HG03097 (cell line): ENCODE data around the gene KIRREL3.

ENCODE experiments used
- ATAC-seq: cut with Tn5 transposase; IDR thresholded peaks from one replicate; pipeline ENCODE4 v1.9.1; 2021; ENCODE audit not compliant: unreplicated experiment, low FRiP score

The KIRREL3 gene

DNA sequence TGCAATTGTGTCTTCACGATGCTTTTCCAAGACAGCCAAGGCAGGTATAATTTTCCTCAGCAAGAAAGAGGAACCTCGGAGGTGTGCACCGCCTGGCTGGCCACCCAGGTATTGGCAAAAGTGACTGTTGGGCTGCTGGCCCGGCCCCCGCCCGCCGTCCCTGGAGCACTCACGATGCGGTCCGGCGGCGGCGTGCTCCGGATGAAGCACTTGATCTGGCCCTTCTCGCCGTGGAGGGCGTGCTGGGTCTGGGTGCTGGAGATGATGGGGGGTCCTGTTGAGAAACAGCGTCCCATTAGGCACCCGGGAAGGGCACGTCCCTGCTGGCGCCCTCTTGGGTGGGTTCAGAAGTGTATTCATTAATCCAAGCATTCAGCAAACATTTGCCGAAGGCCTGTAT, 560.3 kb downstream of the KIRREL3 start:
- no peak for ATAC-seq

DNA sequence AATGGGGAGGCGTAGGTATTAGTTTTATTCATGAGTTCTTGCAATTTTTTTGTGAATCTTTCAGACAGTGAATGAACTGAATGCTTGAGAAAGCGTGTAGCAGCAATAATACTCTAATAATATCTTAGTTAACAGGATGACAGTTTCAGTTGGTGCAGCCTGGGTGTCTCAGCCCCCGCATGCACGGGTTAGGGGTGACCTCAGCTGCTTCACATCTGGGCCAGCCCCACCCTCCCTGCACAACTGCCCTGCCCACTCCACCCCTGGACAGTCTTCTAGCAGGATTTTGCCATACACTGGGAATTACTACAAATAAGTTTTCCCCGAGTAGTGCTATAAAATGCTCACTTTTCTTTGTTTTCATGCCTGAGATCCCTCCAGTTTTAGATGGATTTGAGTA, 561.9 kb downstream of the KIRREL3 start:
- ATAC-seq: no peak

DNA sequence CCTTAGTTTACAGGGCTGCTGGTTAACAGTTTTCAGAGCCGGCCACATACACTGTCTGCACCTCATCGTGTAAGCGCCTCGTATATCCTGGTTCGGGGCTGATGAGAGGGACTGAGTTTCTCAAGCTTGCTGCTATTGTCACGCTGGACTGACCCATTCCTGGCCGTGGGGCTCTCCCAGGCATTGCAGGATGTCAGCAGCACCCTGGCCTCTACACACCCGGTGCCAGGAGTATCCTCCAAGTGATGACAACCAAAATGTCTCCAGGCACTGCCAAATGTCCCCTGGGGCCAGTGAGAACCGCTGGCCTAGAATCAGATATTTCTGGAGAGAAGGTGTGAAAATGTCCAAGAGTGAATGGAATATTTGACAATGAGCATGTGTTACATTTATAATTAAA, 562.3 kb downstream of the KIRREL3 start:
- no peak for ATAC-seq

DNA sequence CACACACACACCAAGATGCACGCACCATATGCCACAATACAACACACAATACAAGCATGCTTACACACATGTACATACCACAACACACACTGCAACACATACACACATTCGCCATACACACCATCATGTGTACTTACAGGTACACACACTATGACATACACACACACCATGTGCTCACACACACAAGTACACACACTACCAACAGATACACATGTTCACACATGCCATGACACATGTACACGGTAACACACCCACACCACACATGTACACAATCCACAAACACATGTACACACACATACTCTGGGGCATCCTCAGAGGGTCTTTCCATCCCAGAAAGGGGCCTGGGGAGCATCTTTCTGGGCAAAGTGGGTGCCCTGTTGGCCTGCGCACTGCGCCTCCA, 562.8 kb downstream of the KIRREL3 start:
- no peak for ATAC-seq

DNA sequence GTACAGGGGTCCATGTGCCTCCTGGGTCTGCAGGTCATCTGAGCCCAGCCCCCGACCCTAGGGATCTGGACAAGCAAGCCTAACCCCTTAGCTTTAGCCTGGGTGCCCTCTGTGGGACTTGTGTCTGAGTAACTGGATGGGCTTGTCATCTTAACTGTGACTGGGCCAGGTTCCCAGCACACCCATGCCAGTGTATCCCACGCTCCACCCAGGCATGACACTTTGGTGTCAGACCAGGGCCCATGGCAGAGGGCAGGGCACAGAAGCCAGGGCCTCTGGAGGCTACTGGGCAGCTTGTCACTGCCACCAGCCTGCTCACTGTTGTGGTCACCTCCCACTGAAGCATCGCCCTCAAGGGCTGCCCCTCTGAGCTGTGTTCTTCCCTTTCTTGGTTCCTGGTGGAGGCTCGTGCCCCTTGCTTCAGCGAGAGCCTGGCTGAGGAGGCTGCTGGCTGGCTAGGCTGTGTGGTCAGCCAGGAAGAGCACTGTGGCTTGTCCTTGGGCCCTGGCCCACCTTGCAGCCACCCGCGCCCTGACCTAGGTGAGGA, 564.3 kb downstream of the KIRREL3 start:
- ATAC-seq: no peak

DNA sequence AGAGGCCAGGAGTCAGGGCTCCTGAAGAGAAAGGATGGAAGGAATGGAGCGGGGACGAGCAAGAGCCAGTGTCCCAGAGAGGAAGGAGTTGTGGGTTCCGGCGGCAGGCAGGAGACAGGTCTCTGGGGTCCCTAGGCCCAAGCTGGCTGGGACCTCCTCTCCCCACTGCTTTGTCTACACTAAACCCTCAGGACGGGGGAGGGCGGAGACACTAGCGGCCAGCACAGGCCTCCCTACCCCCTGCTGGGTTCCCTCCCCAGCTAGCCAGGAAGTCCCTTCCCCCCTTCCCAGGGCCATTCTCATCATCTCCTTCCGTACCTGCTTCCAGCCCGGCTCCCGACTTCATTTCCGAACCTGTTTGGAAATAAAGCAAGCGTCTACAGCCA, 565.6 kb downstream of the KIRREL3 start:
- ATAC-seq: no peak

DNA sequence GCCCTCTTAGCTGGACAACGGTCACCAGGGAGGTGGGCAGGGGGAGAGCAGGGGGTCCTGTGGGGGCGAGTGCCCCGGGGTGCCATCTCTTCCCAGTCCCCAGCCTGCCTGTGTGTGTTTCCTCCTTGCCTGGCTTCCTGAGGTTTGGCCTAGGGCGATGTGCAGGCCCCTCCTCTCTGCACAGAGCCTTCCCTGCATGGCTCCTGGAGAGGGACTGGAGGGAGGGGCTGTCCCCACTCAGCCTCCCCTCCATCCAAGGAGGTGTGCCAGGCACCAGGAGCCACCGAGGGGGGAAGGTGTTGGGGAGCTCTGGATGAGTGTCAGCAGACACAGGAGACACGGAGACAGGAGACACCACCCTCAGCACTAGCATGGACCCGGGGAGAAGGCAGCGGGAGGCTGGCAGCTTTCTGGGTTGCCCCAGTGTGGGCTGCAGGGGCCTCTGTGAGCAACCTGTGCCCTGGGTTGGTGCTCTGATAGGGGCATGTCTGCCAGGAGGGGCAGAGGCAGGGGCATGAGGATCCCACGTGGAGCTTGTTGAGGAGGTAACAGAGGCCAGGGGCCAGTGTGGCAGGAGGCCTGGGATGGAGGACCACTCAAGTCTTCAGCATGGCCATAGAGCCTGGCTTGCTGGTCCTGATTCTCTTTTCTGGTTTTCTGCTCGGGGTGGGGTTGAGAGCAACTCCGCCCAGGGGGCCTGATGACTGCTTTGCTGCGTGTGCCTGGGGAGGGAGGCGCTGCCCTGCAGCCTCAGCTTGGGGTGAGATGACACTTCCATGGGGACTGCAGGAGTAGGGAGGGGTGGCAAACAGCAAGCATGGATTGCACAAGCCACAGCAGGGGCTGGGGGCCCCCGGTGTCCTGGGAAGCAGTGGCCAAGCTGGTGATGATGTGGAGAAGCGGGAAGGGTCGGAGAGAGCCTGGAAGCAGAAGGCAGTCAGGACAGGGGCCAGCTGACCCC, 566.3 kb downstream of the KIRREL3 start:
- ATAC-seq: no peak

DNA sequence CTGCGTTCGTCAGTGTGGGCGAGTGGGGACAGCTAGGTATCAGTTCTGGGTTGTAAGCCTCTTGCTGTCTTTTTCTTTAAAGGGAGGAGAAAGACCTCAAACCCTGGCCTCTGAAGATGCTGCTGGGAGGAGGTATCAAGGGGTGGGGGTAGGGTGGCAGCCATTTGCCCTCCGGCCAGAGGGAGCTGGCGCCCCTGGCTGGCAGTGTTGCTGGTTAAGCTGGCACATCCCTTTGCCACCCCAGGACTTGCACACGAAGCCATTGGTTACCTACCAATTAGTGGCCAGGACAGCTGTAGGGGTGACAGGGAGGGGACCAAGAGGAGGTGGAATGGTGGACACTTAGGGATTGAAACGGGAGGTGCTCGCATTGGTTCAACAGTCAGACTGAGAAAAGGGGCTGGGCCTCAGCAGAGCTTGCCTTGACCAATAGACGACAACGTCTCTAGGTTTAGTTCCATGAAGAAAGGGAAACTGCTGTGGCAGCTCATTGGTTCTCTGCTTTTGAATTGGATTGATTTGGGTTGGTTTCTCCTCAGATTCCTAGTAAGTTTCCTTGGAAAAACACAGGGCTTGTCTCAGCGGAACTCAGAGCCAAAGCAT, 567.2 kb downstream of the KIRREL3 start:
- no peak for ATAC-seq

DNA sequence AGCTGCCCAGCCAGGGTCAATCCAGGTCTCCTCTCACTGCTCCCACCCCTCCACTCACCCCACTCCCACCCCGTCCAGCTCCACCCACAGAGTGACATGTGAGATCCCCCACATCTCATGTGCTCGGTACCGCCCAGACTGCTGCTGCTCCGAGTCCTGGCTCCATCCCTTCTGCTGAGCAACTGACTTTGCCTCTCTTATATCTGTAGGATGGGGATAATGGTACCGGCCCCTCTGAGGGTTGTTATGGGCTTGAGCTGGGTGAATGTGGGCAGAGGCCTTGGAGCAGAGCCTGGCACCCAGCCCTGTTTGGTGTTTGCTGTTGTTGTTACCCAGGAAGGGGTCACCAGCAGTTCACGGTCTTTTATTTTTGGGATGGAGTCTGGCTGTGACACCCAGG, 568.0 kb downstream of the KIRREL3 start:
- ATAC-seq: no peak

DNA sequence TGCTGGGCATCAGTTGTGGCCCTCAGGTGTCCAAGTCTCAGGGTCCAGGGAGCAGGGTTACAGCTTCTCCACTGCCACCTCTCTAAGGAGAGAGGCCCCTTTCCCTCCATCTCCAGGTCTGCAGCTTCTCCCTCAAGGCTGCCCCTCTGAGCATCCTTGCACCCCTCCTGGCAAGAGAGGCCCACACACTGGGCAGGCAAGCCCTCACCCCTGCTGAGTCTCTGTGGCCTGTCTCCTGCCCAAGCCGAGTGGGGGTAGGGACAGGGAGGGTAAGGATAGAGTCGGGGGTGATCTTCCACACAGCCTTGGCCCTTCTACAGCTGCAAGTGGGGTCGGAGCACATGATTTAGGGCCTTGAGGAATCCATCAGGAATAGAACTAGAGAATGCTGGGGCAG, 568.5 kb downstream of the KIRREL3 start:
- ATAC-seq: no peak

DNA sequence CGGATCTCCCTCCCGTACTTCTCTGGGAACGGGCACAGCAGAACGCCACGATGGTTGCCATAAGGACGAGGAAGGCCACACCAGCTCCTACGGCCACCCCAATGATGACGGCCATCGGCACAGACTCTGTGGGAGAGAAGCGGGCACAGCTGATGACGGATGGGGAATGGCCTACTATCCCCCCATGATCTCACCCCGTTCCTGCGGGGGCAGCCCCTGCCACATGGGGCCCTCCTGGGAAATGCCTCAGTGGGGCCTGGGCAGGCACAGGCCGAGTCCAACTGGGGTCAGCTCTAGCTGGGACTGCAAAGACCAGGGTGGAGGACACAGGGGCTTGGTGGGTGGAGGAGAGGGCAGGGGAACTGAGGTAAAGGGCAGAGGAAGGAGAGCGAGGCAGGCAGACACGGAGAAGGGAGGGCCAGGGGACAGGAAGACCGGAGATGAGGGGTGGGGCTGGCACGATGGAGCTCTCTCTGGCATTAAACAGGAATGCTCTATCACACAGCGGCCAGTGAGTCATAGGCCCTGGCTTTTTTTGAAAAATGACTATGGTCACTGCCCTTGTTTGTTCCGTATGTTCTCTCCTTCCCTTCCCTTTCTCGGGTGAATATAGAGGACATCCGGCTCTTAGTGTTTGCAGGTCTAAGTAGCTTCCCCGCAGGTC, 569.0 kb downstream of the KIRREL3 start:
- no peak for ATAC-seq

DNA sequence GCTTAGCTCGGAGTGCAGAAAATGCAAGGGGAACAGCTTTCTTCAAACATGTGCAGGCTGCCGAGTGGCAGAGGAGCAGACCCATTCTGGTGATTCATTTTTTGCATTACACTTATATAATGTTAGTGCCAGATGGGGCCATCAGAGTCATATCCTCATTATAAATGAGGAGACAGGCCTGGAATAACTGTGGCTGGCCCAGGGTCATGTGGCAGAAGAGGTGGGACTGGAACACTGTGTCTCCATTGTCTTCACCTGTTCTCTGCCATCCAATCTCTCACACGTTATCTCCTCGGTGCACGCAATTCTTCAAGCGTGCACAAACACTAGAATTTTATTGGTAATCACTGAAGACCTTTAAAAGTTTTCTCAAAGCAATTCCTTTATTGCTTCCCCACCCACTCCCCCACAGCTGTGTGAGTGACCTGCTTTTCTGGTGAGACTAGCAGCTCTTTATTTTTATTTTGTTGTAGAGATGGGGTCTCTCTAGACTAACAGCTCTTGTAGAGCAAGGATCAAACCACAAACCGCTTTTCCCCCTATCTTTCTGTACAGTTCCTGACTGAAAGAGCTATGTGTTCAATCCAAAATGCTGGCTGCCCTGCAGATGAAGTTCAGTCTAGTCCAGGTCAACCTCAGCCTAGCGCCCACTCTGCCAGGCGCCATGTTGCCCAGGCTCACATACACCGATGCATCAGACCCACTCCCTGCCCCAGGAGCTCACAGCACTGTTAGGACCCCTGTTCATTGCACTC, 569.8 kb downstream of the KIRREL3 start:
- ATAC-seq: no peak

DNA sequence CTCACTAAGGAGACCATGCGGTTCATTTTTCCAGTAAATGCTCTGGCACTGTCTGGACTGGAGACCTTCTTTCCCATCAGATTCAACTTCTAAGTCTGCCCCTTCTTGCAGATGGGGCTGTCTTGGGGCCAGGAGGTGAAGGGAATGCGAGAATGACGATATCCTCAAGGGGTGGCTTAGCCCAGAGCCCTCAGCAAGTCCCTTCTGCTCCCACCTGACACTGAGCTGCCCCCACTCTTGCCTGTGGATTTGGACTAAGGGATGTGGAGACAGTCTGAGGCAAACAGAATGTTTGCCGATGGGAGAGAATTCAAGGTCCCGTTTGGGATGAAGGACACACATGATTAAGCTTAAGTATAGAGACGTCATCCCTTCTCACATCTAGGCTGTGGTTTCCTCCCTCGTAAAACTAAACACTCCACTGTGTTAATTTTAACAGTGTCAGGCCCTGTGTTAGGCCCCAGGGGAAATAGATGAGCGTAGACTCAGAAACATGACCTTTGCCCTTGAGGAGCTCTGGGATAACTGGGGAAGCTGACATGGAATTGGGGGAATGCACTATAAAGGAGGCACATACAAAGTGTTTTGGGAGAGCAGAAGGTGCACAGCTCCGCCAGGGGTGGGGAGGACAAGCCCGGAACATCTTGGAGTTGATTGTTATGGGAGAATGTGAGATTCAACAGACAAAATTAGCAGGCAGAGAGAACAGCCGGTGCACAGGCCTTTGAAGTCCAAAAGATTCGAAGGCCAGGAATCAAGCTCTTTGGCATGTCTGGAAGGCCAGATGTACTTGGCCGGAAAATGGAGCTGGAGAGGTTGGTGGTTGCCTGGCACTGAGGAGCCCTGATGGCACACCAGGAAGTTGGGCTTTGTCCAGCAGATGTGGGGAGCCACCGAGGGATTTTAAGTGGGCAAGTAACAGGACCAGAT, 573.5 kb downstream of the KIRREL3 start:
- no peak for ATAC-seq

DNA sequence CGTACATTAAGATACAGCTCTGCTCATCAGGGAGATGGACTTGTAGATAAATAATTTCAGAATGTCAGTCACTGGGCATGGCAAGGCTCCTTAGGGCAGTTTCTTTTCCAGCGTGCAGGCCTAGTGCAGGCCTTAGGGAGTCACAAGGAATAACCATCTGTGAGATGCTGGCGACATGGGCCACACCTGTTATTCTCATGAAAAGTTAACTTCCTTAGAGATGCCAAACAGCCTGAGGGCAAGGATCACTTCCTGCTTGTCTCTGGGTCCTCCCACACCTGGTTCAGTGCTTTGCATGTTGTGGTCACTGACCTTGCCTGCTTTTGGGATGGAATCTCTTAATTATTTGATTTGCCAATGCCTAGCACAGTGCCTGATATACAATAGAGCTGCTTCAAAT, 574.5 kb downstream of the KIRREL3 start:
- no peak for ATAC-seq

DNA sequence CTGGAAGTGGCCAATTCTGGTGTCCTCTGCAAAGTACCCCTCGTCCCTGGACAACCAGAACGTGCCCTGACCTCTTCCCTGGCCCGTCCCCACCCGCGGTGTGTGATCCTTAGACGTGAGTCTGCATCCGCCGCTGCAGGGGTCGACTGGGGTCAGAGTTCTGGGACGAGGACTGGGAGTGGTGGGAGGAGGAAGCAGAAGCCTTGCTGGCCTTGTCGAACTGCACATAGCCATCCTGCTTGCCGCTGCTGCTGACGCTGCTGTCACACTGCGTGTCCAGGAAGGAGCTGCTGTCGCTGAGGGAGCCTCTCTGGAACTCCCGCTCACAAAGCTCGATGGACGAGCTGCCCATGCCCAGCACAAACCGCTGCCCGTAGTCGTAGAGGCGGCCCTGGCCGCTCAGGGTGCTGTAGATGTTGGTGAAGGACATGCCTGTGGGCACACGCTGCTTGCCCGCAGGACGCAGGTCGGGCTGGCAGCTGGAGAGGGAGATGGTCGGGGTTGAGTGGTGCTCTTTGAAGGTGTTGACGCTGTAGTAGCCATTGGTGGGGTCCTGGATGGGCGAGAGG, 576.0 kb downstream of the KIRREL3 start:
- no peak for ATAC-seq

DNA sequence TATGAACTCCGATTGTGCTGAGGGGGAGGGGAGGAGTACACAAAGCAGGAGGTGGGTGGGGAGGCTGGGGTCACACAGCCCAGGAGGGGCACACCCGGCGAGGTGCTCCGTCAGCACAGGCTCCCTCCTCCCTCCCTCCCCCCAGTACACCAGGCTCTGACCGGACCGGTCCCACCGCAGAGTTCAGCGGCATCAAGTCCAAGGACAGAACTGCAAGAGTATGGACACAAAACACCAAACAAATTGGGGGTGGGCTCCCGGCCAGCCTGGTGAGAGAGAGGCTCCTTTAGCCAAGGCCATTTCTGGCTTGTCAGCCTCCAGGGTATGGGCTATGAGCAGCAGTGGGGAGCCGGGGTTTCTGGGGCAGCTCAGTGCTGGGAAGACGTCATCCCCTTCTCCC, 576.8 kb downstream of the KIRREL3 start:
- no peak for ATAC-seq

DNA sequence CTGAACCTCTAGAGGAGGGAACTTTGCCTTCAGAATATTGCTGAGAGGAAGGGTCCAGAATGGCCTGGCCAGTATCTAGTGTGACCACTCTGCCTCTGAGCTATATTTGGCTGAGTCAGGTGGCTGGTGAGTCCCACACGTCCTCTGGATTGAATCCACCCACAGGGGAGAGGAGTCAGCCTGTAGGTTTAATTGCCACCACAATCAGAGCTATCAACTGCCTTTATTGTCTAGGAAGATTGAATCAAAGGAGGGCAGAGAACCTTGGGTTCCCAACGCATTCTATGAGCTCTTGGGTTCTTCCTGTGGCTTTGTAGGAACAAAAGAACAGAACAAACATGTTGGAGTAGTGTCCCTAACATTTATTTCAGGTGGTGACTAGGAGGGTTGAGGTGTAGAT, 577.4 kb downstream of the KIRREL3 start:
- no peak for ATAC-seq

DNA sequence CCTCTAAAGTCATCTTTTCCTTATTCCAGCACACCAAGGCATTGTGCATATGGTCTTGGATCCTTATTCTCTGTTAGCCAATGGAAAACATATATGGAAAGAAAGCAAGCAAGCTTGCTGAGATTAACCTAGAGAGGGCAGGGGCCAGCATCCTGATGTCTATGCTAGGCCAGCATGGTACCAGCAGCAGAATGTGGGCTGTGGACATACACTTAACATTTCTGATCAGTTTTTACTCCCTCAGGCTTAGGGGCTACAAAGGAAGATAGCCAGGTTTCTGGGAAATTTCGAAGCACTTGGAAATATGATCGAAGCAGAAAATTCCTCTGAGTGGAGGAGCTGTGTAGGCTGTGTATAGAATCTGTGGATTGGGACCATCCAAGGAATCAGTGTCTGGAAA, 578.1 kb downstream of the KIRREL3 start:
- no peak for ATAC-seq

DNA sequence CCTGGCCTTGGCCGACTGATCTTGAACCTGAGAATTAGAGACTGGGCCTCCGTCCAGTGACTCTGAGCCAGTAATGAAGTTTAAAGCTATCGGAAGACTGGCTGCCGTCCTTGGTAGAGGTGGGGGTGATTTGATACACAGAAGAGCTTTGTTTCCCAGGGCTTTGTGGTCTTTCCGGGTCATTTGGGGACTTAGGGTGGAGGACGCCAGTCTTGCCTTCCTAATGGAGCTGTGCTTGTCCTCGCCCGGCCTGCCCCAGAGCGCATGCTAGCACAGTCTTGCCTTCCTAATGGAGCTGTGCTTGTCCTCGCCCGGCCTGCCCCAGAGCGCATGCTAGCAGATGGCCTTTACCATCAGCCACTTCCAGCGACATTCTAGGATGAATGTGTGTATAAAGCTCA, 579.3 kb downstream of the KIRREL3 start:
- no peak for ATAC-seq
